ENCODE measurements around the gene ZBTB45.

- no peak for TF ChIP-seq POLR2AphosphoS5 (IDR thresholded peaks at IDR 0.05; ENCODE audit: insufficient read depth, low read depth, low read length)
- TF ChIP-seq CTCF (IDR thresholded peaks at IDR 0.05; ENCODE audit: extremely low read depth in 1 of 2, insufficient read depth in 1 of 2, low read depth in 1 of 2, low read length in 2 of 2), result no peak
These were observed 28.0 kb upstream of the ZBTB45 start for GRCh38 chr19:58547323-58548312.
